Heart left ventricle (tissue), 16 donors: ENCODE results near the gene TSPAN11. TPM values are rescaled to one million over a fixed set of nuclear protein-coding genes. Genes with fewer than 3 reads are reported as not detected.

ENCODE experiments used
- ATAC-seq, 4 donors: fragments of 200-7000 bp; cut with Tn5 transposase; one replicate each; pipeline ENCODE4 v1.9.1; 2020 to 2022; ENCODE audit warnings: moderate library complexity in 4 of 4, mild to moderate bottlenecking in 3 of 4, moderate number of reproducible peaks in 1 of 4
- DNase-seq, 5 donors: peaks; one replicate each; pipeline ENCODE4 v3.0.0-alpha.2; 2020
- H3K27ac ChIP-seq, 12 donors: fragments of 200-600 bp; sonication (generic) in 4 of 12; one replicate each; pipeline versions ENCODE4 v1.5.0 to v1.8.0; 2016 to 2022; ENCODE audit warnings: mild to moderate bottlenecking in 2 of 12
- H3K27me3 ChIP-seq, 9 donors: fragments of 200-600 bp; sonication (generic) in 2 of 9; one replicate each; pipeline versions ENCODE4 v1.5.1 to v1.8.0; 2016 to 2022; ENCODE audit warnings: mild to moderate bottlenecking in 3 of 9
- H3K36me3 ChIP-seq, 9 donors: fragments of 200-600 bp; sonication (generic) in 2 of 9; one replicate each; pipeline versions ENCODE4 v1.5.0 to v1.8.0; 2018 to 2022; ENCODE audit warnings: mild to moderate bottlenecking in 2 of 9
- H3K4me1 ChIP-seq, 12 donors: fragments of 200-600 bp; sonication (generic) in 4 of 12; one replicate each; pipeline versions ENCODE4 v1.5.0 to v1.8.0; 2016 to 2022; ENCODE audit warnings: mild to moderate bottlenecking in 3 of 12
- H3K4me3 ChIP-seq, 12 donors: fragments of 200-600 bp; sonication (generic) in 4 of 12; one replicate each; pipeline versions ENCODE4 v1.5.0 to v1.8.0; 2017 to 2022; ENCODE audit warnings: mild to moderate bottlenecking in 9 of 12, moderate library complexity in 4 of 12
- H3K9me3 ChIP-seq, 12 donors: fragments of 200-600 bp; sonication (generic) in 4 of 12; one replicate each; pipeline versions ENCODE4 v1.5.0 to v1.8.0; 2016 to 2022; ENCODE audit warnings: mild to moderate bottlenecking in 1 of 12
- POLR2A ChIP-seq, 2 donors: fragments of 450-650 bp; IDR thresholded peaks; one replicate each; pipeline ENCODE4 v1.6.1; 2017; ENCODE audit warnings: antibody characterized with exemption in 2 of 2, mild to moderate bottlenecking in 2 of 2, moderate library complexity in 2 of 2
- WGBS, 4 donors: extraction: QIAGEN DNeasy Blood & Tissue Kit in 2 of 4; methylation state at CpG; one replicate each; pipeline versions ENCODE4 v1.1.5 to v1.1.7; 2013 to 2018; 5-methylcytosine and 5-hydroxymethylcytosine counted together
- intact Hi-C, 10 donors: fragments of 100-400 bp; cut with DNase I; formaldehyde crosslinking; loops; one replicate each; pipeline versions ENCODE4 v1.11.1 to v1.14.2; 2022
- polyA plus RNA-seq, 2 donors: library from polyadenylated mRNA; stranded (reverse); fragments of 200-250 nt; gene quantifications; one replicate each; pipeline ENCODE4 v1.2.3, GENCODE V29; 2013
- total RNA-seq, 9 donors: library from RNA; depleted of rRNA in 2 of 9; stranded (reverse); fragments of >200 nt in 2 of 9; fragmentation: NEBNext Ultra II Directional in 3 of 9; extraction: Animal tissue kit (Norgen Biotek cat#: 25700) in 3 of 9; gene quantifications; one replicate each; pipeline versions ENCODE4 v1.1.0 to v1.2.4, GENCODE V29; 2016 to 2023
- TF ChIP-seq, protein P1 (sequence below), 12 donors: fragments of 200-600 bp; sonication (generic) in 4 of 12; IDR thresholded peaks; one replicate each; pipeline versions ENCODE4 v1.5.0 to v1.8.0; 2018 to 2022; ENCODE audit warnings: antibody characterized with exemption in 12 of 12, mild to moderate bottlenecking in 5 of 12
- donor health status: ischemic (EF 13 %, LVEDD 7.1; RV severe dilation, severe dysfunction).
- donor health status: healthy with polysubstance abuse.
- donor health status: DM: no; HTN: yes; CAD: no.
- donor health status: DM: no; HTN: no; CAD: no.
- donor health status: ischemic (EF 25% LVEDD 6.9; RV normal size, moderate dysfunction).
- donor health status: ischemic (EF 25% LVEDD 5.7; RV mildly dilated, moderate dysfunction).
- donor health status: healthy.
- donor health status: DM: yes; HTN: yes; CAD: no.
- donor health status: ischemic (EF 35%, LVEDD 5.7; RV mildly dilated, moderate dysfunction).
- donor health status: nonischemic (EF 11% LVEDD 7.7; RV severe dilation, severe dysfunction).
- donor health status: DM: yes; HTN: yes; CAD: no.
- donor health status: PGD.
- donor health status: ischemic (EF 29% LVEDD 5.4; RV normal size, mild dysfunction).
- donor health status: nonischemic (EF 23%, LVEDD 6.1; RV moderate dilation, normal function).

TSPAN11 gene
- total and polyA plus RNA-seq, 11 donors: 0.49 to 4.2 (median 1.9) TPM

DNA sequence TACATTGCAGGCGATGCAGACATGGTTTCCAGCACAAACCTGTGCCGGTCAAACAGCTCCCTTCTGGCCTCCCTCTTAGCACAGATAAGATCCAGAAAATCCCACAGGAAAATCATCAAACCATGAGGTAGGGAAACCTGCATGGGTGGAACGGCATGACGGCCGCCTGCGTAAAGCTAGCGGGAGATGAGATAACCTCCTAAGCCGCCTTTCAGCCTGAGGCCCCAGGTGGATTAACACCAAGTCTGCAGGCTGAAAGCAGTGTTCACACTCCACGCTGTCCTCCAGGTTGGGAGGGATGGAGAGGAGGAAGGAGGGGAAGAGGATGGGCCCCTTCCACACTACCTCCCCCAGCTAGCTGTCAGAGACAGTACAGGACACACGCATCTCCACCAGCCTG lies 63.8 kb downstream of the TSPAN11 start:
- 85 to 91% (median 91%) methylated on average over 10 of the region's 10 CpGs for WGBS, 4 donors
- intact Hi-C loops: loop anchor here in 2 of 10 donors (2.0 to 10.0 kb wide), 2 partner anchors 54 to 140 kb away; no protein-coding TSS in a partner anchor

GRCh38 chr12:30990776-30991175 lies 64.2 kb downstream of the TSPAN11 start:
- Histone ChIP-seq H3K27ac (no peak overlapping the region), H3K4me1 (peaks cover 0 to 11% (median 0%) of the 10 kb centered on the region in 12 donors), H3K4me3 (no peak overlapping the region), H3K9me3 (no peaks in the 10 kb centered on the region), H3K27me3 (no peaks in the 10 kb centered on the region), H3K36me3 (no peaks in the 10 kb centered on the region)
- intact Hi-C loops: loop anchor here in 2 of 10 donors (2.0 to 10.0 kb wide), 2 partner anchors 54 to 140 kb away; no protein-coding TSS in a partner anchor
- WGBS, 4 donors: 87 to 94% (median 89%) methylated on average over 3 of the region's 3 CpGs
- no peak for DNase-seq
- no peak for ATAC-seq
- TF ChIP-seq, protein P1, sequence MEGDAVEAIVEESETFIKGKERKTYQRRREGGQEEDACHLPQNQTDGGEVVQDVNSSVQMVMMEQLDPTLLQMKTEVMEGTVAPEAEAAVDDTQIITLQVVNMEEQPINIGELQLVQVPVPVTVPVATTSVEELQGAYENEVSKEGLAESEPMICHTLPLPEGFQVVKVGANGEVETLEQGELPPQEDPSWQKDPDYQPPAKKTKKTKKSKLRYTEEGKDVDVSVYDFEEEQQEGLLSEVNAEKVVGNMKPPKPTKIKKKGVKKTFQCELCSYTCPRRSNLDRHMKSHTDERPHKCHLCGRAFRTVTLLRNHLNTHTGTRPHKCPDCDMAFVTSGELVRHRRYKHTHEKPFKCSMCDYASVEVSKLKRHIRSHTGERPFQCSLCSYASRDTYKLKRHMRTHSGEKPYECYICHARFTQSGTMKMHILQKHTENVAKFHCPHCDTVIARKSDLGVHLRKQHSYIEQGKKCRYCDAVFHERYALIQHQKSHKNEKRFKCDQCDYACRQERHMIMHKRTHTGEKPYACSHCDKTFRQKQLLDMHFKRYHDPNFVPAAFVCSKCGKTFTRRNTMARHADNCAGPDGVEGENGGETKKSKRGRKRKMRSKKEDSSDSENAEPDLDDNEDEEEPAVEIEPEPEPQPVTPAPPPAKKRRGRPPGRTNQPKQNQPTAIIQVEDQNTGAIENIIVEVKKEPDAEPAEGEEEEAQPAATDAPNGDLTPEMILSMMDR (IDR thresholded peaks at IDR 0.05): no peak
- TF ChIP-seq POLR2A (IDR thresholded peaks at IDR 0.05): no peak

More for the DNA sequence above, 63.8 kb downstream of the TSPAN11 start:
- ATAC-seq: no peak
- H3K36me3 ChIP-seq: no peaks in the 10 kb centered on the region
- no peak for DNase-seq
- H3K4me1 ChIP-seq: peaks cover 0 to 11% (median 0%) of the 10 kb centered on the region in 12 donors
- no peaks in the 10 kb centered on the region for H3K9me3 ChIP-seq
- no peak overlapping the region for H3K27ac ChIP-seq
- no peak overlapping the region for H3K4me3 ChIP-seq
- no peaks in the 10 kb centered on the region for H3K27me3 ChIP-seq
- TF ChIP-seq, protein P1 (IDR thresholded peaks at IDR 0.05): no peak
- TF ChIP-seq POLR2A (IDR thresholded peaks at IDR 0.05): no peak

DNA sequence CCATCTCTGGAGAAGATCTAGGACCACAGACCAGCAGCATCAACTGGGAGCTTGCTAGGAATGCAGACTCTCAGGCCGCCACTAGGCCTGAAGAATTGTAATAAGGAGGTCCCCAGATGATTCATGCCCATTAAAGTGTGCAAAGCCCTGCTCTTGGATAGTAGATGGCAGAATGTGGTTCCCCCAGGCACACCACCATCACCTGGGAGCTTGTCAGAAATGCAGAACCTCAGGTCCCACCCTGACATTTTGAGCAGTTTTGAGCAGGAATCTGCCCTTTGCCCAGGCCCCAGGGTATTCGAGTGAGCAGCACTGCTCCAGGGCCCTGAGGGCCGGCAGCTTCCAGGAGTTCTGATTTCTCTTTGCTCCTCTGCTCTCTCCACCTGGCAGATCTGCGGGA lies 64.9 kb downstream of the TSPAN11 start:
- no peaks in the 10 kb centered on the region for H3K9me3 ChIP-seq
- intact Hi-C loops: loop anchor here in 2 of 10 donors (2.0 to 10.0 kb wide), 2 partner anchors 53 to 141 kb away; no protein-coding TSS in a partner anchor
- TF ChIP-seq, protein P1 (IDR thresholded peaks at IDR 0.05): no peak
- TF ChIP-seq POLR2A (IDR thresholded peaks at IDR 0.05): no peak
- no peaks in the 10 kb centered on the region for H3K27me3 ChIP-seq
- no peak overlapping the region for H3K4me3 ChIP-seq
- peaks cover 0 to 11% (median 0%) of the 10 kb centered on the region in 12 donors for H3K4me1 ChIP-seq
- no peak for ATAC-seq
- WGBS, 4 donors: 90 to 95% (median 93%) methylated on average over 4 of the region's 4 CpGs
- no peak overlapping the region for H3K27ac ChIP-seq
- DNase-seq: no peak
- no peaks in the 10 kb centered on the region for H3K36me3 ChIP-seq

DNA sequence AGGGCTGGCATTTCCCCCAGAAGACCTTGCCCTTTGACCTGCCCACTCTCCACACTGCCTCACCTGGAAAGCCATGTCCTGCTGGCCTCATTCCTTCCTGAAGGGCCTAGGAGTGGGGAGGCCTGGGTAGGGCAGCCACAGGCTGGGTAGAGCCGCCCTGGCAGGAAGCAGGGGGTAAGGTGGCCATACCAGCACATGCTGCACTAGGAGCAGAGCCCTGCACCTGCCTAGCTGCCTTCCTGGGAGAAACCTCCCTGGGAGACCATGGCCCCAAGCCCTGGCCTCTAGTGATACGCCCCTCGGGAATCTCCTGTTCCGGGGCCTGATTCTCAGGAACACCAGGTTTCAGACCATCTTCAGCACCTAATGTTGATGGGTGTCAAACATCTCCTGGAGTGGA lies 65.8 kb downstream of the TSPAN11 start:
- intact Hi-C loops: loop anchor here in 1 of 10 donors (10.0 kb wide), 1 partner anchor 52 kb away; no protein-coding TSS in a partner anchor
- TF ChIP-seq POLR2A (IDR thresholded peaks at IDR 0.05): no peak
- TF ChIP-seq, protein P1 (IDR thresholded peaks at IDR 0.05): no peak
- WGBS, 4 donors: 90 to 97% (median 92%) methylated on average over 3 to 4 of the region's 4 CpGs
- DNase-seq (no peak), ATAC-seq (no peak)
- H3K4me1 ChIP-seq: peaks cover 0 to 11% (median 0%) of the 10 kb centered on the region in 12 donors
- H3K27me3 ChIP-seq: no peaks in the 10 kb centered on the region
- no peaks in the 10 kb centered on the region for H3K9me3 ChIP-seq
- H3K27ac ChIP-seq: no peak overlapping the region
- no peaks in the 10 kb centered on the region for H3K36me3 ChIP-seq
- H3K4me3 ChIP-seq: no peak overlapping the region
